ENCODE results near the gene ZNF611. TPM values are rescaled to one million over a fixed set of nuclear protein-coding genes. Genes with fewer than 3 reads are reported as not detected.
"Not testable (repeated sequence)": the region's sequence is repeated elsewhere in the genome, so short reads cannot be mapped to it uniquely, and the experiment has no call there.

The ZNF611 gene
- 17.2 and 21.1 TPM in 2 replicates for total RNA-seq (2014; rRNA removed; shearing (Covaris generic))

DNA sequence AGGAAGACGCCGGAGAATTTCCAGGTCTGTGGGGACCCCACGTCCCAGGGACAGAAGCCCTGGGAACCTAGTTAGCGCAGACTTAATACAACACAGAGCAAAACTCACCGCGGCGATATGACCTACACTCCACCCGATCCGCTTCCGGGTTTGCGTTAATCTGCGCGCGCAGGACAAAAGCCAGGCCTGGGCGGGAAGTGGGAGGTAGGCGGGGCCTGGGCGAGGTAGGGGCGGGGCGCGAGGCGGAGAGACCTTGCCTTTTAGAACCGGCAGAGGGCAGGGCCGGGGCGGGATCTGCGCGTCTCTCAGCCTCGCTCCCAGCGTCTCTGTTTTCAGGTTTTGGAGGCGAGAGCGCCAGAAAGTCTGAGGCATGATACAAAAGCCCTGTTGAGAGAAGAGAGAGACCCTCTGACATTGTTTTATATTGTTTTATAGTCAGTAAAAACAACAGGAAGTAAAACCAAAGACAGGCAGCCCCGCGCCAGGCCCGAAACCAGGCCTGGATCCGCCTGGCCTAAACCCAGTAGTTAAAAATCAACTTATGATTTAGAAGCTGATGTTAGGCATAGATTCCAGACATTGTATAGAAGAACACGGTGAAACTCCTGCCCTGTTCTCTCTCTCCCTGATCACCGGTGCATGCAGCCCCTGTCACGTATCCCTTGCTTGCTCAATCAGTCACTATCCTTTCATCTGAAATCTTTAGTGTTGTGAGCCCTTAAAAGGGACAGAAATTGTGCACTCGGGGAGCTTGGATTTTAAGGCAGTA is at the start of gene ZNF611:
Gene ZNF611 (minus strand): TSS at position 152 of the 769 bp plus-strand sequence. CDS start 19,150 bp downstream, outside the sequence.
- peak; percentile 92 for DNase-seq (ENCODE audit: low read depth)

DNA sequence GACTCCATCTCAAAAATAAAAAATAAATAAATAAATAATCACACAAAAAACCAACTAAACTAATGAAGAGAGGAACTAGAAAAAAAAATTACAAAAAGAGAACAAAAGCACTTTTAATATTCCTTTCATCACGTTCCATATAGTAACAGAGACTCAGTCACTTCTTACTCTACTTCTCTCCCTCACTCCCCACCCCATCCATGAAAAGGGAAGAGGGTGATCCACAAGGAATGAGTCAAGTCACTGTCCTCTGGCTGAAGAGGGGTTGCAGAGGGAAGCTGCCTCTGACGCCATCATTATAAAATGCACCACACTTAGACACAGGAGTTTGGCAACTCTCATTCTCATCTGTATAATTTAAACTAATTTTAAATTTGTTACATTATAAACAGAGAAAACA is 48.0 kb upstream of the ZNF611 start:
- not testable (repeated sequence) for DNase-seq (ENCODE audit: low read depth)

DNA sequence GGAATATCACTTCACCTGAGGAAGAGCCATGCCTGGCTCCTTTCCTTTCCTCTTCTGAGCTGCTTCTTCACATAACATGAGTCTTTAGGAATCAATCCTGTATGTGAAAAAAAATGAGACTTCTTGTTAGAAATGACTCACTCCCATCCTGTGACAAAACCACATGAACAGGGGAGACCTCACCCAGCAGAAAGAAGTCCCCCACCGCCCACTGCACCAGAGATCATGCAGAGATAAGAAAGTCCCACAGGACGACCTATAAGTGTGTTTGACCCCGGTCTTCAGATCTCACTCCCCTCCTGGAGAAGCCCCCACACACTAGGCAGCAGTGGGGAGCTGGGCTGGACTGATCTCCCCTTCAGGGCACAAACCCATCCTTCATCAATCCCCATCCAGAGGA is 44.0 kb upstream of the ZNF611 start:
- no peak for DNase-seq (ENCODE audit: low read depth)

DNA sequence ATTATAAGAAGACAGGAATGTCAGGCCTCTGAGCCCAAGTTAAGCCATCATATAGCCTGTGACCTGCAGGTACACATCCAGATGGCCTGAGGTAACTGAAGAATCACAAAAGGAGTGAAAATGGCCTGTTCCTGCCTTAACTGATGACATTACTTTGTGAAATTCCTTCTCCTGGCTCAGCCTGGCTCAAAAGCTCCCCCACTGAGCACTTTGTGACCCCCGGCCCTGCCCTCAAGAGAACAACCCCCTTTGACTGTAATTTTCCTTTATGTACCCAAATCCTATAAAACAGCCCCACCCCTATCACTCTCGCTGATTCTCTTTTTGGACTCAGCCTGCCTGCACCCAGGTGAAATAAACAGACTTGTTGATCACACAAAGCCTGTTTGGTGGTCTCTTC is 21.6 kb upstream of the ZNF611 start:
- not testable (repeated sequence) for DNase-seq (ENCODE audit: low read depth)

DNA sequence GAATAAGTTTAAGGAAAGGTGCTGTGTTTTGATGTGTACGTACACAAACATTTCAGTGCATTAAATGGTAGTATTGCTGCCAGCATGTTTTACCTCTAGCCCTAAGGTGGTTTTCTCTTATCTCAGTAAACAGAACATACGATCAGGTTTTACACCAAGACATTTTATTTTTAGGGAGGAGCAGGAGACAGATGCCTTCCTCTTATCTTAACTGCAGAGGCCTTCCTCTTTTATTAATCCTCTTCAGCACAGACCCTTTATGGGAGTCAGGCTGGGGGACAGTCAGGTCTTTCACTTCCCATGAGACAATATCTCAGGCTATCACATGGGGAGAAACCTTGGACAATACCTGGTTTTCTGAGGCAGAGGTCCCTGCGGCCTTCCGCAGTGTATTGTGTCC is 14.9 kb upstream of the ZNF611 start:
- no peak for DNase-seq (ENCODE audit: low read depth)

DNA sequence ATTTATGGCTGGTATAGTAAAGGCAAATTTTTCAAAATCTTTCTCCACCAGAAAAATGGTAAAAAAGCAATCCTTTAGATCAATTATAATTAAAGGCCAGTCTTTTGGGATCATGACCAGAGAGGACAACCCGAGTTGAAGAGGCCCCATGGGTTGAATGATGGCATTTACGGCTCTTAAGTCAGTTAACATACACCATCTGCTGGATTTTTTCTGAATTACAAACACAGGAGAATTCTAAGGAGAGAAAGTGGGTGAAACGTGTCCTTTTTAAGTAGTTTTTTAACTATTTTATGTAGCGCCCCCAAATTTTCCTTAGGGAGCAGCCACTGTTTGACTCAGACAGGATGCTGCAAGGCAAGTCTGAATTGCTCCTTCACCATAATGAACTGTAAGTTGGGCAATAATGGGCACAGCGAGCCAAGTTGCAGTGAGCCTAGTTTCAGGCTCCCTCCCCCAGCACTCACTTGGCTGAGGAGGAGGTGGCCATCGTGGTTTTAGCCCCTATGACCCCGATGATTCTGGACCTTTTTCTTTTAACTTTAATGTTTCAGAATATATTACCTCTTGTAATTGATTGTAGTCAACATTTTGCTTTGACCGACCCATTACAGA is 13.6 kb upstream of the ZNF611 start:
- DNase-seq (ENCODE audit: low read depth): peak; percentile 48

DNA sequence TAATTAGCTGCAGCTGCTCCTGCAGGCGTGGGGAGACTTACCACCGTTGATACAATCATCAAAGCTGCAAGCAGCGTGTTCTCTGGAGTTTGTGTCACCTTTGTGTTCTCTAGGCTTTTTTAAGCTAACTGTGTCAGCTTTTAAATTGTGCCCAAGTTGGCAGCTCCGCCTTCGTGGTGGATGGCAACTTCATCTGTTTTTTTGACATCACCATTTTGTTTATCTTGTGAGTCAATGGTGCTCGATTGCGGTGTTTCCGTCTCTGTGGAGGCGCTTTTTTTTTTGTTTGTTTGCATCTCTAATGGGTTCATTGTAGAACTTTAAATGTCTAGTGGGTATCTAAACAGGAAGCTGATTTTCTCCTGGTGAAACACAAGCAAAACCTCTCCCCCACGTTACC is 11.1 kb upstream of the ZNF611 start:
- DNase-seq (ENCODE audit: low read depth): peak; percentile 62

DNA sequence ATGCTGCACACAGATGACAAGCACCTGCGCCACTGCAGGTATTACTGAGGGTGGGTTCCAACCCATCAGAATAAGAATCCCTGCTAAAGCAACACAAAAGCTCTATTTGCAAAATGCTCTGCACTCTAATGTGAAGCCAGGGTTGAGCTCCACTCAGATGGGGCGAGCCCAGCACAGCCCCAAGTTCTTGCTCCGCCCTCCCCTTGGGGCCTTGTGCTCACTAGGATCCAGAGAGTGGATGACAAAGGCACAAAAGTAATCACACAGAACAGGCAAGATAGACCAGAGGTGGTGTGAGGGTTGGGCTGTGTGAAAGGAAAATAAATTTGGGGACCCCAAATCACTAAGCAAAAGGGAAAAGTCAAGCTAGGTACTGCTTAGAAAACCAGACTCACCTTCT is 8.2 kb upstream of the ZNF611 start:
- no peak for DNase-seq (ENCODE audit: low read depth)

DNA sequence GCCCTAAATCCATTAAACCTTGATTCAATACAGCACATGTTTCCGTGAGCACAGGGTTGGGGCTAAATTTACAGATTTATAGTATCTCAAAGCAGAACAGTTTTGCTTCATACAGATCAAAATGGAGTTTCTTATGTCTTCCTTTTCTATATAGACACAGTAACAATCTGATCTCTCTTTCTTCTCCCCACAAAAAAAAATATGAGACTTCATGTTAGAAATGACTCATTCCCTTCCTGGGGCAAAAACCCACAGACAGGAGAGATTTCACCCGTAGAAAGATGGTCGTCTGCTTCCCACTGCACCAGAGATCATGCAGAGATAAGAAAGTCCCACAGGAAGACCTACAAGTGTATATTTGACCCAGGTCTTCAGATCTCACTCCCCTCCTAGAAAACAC is 7.7 kb upstream of the ZNF611 start:
- peak; percentile 30 for DNase-seq (ENCODE audit: low read depth)

DNA sequence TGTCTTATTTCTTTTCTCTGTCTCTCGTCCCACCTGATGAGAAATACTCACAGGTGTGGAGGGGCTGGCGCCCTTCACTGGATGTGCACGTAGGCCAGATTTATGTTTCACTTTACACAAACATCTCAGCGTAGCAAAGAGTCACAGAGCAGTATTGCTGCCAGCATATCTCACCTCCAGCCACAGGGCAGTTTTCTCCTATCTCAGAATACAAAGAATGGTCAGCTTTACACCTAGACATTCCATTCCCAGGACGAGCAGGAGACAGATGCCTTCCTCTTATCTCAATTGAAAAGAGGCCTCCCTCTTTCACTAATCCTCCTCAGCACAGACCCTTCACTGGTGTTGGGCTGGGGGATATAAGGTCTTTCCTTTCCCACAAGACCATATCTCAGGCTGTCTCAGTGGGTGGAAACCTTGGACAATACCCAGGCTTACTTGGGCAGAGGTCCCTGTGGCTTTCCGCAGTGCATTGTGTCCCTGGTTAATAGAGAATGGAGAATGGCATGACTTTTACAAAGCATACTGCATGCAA is 7.2 kb upstream of the ZNF611 start:
- no peak for DNase-seq (ENCODE audit: low read depth)

DNA sequence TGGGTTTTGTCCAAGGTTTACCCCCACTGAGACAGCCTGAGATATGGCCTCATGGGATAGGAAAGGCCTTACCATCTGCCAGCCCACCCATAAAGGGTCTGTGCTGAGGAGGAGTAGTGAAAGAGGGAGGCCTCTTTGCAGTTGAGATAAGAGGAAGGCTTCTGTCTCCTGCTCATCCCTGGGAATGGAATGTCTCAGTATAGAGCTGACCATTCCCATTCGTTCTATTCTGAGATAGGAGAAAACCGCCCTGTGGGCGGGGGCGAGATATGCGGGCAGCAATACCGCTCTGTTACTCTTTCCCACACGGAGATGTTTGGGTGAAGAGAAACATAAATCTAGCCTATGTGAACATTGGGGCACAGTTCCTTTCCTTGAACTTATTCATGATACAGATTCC is 6.5 kb upstream of the ZNF611 start:
- DNase-seq (ENCODE audit: low read depth): not testable (repeated sequence)

DNA sequence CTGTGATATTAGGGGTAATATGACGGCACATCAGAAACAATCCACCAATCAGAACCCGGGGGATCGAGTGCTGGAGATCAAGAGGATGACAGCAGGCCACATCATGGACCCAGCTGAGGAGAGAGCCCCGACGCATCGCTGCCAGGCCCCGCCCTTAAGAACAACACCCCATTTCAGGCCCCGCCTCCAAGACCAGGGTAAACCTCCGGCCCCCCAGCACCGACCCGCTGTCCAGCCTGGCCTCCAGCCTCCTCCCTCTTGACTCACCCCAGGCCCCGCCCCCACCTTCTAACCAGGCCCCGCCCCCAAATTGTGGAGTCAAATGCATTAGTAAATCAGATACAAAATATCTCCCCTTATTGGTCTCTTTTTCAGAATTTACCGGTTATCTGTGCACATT is 4.7 kb upstream of the ZNF611 start:
- DNase-seq (ENCODE audit: low read depth): no peak

DNA sequence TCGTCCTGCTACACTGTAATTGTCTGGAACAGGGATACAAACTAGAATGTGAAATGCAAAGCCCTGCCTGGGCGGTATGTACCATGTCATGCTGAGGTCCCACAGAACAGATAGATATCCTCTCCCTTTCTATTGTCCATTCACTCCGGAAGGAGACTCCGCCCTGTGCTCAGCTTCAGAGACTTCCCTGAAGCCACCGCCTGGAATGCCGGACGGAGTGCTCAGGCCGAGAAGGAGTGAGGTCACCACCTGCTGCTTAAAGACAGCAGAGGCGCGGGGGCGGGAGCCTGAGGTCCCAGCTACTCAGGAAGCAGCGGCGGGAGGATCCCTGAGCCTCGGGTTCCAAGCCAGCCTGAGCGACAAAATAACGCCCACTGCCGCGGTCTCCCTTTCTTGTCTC is 890 bp upstream of the ZNF611 start:
- DNase-seq (ENCODE audit: low read depth): no peak

DNA sequence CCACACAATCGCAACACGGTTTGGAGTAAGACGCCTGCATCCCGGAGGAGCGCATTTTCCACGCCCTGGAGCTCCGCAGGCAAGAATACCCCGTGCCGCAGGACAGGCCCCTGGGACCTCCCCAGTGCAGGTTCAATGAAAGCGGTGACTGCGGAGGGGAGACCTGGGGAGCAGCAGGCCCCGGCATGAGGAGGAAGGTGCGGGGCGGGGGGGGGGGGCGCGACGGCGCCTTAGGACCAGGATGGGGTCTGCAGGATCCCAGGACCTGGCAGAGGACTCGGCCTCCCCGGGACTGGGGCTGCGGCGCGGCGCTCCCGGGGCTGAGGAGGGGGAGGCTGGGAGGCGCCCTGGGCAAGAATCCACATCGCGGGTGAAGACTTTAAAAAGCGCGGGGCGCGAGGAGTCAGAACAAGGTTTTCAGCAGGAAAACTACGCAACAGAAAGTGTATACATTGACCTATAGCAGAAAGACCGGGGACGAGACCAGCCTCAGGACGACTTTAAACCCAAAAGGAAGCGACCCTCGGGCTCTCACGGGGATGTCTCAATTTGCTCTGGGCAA is 432 bp downstream of the ZNF611 start:
- peak; percentile 27 for DNase-seq (ENCODE audit: low read depth)

DNA sequence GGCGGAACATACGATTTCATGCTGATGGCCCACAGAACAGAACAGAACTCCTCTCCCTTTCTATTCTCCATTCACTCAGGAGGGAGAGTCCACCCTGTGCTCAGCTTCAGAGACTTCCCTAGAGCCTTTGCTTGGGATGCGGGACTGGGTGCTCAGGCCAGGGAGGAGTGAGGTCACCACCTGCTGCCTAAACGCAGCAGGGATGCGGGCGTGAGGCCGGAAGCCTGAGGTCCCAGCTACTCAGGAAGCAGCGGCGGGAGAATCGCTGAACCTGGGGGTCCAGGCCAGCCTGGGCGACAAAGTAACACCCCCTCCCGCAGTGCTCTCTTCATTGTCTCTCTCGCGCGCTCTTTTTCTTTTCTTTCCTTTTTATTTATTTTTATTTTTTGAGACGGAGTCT is 8.8 kb downstream of the ZNF611 start:
- DNase-seq (ENCODE audit: low read depth): not testable (repeated sequence)

DNA sequence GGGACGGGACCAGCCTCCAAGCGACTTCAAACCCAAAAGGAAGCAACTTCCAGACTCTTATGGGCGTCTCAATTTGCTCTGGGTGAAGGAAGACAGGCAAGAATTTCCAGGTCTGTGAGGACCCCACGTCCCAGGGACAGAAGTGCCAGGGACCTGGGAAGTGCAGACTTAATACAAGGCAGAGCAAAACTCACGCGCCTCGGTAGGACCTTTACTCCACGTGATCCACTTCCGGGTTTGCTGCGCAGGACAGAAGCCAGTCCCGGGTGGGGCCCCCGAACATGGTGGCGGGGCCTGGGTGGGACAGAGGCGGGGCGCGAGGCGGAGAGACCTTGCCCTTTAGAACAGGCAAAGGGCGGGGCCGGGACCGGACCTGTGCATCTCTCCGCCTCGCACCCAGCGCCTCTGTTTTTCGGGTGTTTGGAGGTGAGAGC is 9.3 kb downstream of the ZNF611 start:
- no peak for DNase-seq (ENCODE audit: low read depth)

DNA sequence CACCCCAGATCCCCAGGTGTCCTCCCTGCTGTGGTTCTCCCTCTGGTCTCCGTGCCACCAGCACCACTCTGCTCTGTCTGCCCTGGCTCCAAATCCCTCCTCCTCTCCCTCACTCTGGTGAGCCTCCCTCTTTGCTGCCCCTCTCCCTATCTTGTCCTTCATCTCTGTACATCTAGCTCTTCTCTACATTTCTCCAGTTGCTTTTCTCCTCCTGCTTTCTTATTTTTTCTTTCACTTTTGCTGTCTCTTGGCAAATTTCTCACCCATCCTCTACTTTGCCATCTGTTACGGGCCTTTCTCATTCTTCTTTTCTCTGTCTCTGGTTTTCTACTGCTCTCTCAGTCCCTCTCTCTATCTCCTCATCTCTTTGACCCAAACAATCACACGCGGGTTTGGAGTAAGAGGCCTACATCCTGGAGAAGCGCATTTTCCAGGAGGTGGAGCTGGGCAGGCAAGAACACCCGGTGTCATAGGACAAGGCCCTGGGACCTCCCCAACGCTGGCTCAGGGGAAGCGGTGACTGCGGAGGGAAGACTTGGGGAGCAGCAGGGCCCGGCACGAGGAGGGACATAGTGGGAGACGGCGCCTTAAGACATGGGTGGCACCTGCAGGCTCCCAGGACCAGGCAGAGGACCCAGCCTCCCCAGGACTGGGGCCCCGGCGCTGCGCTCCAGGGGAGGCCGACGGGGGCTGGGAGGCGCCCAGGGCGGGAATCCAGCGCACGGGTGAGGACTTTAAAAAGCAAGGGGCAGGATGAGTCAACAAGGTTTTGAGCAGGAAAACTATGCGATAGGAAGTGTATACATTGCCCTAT is 9.9 kb downstream of the ZNF611 start:
- DNase-seq (ENCODE audit: low read depth): no peak

DNA sequence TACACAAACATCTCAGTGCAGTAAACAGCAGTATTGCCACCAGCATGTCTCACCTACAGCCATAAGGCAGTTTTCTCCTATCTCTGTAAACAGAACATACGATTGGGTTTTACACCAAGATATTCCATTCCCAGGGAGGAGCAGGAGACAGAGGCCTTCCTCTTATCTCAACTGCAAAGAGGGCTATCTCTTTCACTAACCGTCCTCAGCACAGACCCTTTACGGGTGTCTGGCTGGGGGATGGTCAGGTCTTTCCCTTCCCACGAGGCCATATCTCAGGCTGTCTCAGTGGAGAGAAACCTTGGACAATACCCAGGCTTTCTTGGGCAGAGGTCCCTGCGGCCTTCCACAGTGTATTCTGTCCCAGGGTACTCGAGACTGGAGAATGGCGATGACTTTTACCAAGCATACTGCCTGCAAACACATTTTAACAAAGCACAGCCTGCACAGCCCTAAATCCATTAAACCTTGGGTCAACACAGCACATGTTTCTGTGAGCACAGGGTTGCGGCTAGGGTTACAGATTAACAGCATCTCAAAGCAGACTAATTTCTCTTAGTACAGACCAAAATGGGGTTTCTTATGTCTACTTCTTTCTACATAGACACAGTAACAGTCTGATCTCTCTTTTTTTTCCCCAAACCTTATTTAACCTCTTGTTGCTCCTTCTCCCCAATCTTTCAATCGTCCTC is 10.8 kb downstream of the ZNF611 start:
- DNase-seq (ENCODE audit: low read depth): not testable (repeated sequence)

DNA sequence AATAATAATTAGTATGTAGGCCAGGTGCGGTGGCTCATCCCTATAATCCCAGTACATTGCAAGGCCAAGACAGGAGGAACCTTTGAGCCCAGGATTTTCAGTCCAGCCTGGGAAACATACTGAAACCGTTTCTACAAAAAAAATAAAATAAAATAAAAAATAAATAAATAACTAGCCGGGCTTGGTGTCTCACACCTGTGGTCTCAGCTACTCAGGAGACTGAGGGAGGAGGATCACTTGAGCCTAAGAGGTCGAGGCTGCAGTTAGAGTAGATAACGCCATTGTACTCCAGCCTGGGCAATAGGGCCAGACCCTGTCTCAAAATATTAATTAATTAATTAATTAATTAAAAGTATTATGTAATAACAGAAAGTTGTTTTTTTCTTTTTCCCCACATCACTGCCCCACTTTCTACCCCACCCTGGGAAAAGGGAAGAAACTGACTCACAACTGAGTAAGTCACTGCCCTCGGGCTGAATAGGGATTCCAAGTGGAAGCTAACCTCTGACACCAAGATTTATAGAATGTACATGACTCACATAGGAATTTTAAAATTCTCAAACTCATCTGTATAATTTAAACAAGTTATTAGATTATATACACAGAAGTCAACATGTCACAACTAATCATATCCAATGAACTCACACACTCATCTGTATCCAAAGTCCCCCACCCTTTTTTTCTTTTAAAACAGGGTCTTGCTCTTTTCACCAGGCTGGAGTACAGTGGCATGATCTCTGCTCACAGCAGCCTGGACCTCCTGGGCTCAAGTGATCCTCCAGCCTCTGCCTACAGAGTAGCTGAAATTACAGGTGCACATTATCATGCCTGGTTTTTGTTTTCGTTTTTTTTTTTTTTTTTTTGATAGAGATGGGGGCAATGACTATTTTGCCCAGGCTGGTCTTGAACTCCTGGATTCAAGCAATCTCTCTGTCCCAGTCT is 12.5 kb downstream of the ZNF611 start:
- peak; percentile 97 for DNase-seq (ENCODE audit: low read depth)

DNA sequence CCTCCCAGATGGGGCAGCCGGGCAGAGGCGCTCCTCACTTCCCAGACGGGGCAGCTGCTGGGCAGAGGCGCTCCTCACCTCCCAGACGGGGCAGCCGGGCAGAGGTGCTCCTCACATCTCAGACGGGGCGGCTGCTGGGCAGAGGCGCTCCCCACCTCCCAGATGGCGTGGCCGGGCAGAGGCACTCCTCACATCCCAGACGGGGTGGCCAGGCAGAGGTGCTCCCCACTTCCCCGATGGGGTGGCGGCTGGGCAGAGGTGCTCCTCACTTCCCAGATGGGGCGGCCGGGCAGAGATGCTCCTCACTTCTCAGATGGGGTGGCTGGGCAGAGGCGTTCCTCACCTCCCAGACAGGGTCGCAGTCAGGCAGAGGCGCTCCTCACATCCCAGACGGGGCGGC is 14.3 kb downstream of the ZNF611 start:
- not testable (repeated sequence) for DNase-seq (ENCODE audit: low read depth)
